ENCODE data around the gene ZIC1. TPM values are rescaled to one million over a fixed set of nuclear protein-coding genes. Genes with fewer than 3 reads are reported as not detected.

The ZIC1 gene
- total RNA-seq, 1 experiment from 2014 or later = not detected

GRCh38 chr3:147428326-147428725, 19.2 kb downstream of the ZIC1 start:
- Histone ChIP-seq H3K9ac (ENCODE audit: low read length) (no peak overlapping the region), H3K4me1 (ENCODE audit: control insufficient read depth in 1 of 2, insufficient read depth in 2 of 2, low read length in 2 of 2) (no peaks in the 10 kb centered on the region), H3K27me3 (ENCODE audit: insufficient read depth, low read length) (no peaks in the 10 kb centered on the region), H4K20me1 (ENCODE audit: insufficient read depth) (no peaks in the 10 kb centered on the region), H3K27ac (ENCODE audit: low read depth, low read length) (no peak overlapping the region), H3K4me2 (ENCODE audit: low read length) (no peak overlapping the region), H3K79me2 (ENCODE audit: insufficient read depth, low read length) (no peaks in the 10 kb centered on the region), H3K36me3 (ENCODE audit: control insufficient read depth in 1 of 2, insufficient read depth in 2 of 2, low read length in 2 of 2) (no peaks in the 10 kb centered on the region), H3K9me3 (ENCODE audit: control insufficient read depth in 1 of 2, insufficient read depth in 1 of 2, low read depth in 1 of 2, low read length in 2 of 2) (no peaks in the 10 kb centered on the region), H2AFZ (ENCODE audit: low read depth, low read length, poor library complexity, severe bottlenecking) (no peak overlapping the region), H3K9me2 (ENCODE audit: insufficient read depth) (no peaks in the 10 kb centered on the region), H3K4me3 (replicated peaks in 1 of 2; ENCODE audit: low read depth in 1 of 2, low read length in 2 of 2) (no peak overlapping the region)
- no peak for DNase-seq (ENCODE audit: low read depth, low spot score)
- no peak for TF ChIP-seq TCF7L2 (IDR thresholded peaks at IDR 0.05; ENCODE audit: borderline replicate concordance, extremely low read depth, insufficient read depth, insufficient read length)
- TF ChIP-seq EZH2phosphoT487 (IDR thresholded peaks at IDR 0.05; ENCODE audit: borderline replicate concordance) = no peak
- TF ChIP-seq RAD21 (IDR thresholded peaks at IDR 0.05; ENCODE audit: low read depth) = no peak
- TF ChIP-seq ATF3 (IDR thresholded peaks at IDR 0.05) = no peak
- no peak for TF ChIP-seq SRF (IDR thresholded peaks at IDR 0.05; ENCODE audit: low read depth)
- no peak for TF ChIP-seq JUND (IDR thresholded peaks at IDR 0.05)
- TF ChIP-seq EZH2 (IDR thresholded peaks at IDR 0.05) = no peak
- TF ChIP-seq, protein P1, sequence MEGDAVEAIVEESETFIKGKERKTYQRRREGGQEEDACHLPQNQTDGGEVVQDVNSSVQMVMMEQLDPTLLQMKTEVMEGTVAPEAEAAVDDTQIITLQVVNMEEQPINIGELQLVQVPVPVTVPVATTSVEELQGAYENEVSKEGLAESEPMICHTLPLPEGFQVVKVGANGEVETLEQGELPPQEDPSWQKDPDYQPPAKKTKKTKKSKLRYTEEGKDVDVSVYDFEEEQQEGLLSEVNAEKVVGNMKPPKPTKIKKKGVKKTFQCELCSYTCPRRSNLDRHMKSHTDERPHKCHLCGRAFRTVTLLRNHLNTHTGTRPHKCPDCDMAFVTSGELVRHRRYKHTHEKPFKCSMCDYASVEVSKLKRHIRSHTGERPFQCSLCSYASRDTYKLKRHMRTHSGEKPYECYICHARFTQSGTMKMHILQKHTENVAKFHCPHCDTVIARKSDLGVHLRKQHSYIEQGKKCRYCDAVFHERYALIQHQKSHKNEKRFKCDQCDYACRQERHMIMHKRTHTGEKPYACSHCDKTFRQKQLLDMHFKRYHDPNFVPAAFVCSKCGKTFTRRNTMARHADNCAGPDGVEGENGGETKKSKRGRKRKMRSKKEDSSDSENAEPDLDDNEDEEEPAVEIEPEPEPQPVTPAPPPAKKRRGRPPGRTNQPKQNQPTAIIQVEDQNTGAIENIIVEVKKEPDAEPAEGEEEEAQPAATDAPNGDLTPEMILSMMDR (IDR thresholded peaks at IDR 0.05 in 2 of 3, conservative IDR thresholded peaks at IDR 0.05 in 1 of 3; ENCODE audit: borderline replicate concordance in 1 of 3, insufficient read depth in 1 of 3, low read depth in 2 of 3, low read length in 2 of 3) = no peak
- TF ChIP-seq ELF1 (IDR thresholded peaks at IDR 0.05; ENCODE audit: borderline replicate concordance, low read depth) = no peak
- no peak for TF ChIP-seq YY1 (IDR thresholded peaks at IDR 0.05; ENCODE audit: extremely low read depth, insufficient replicate concordance, low read depth, low read length)
- TF ChIP-seq POLR2A (IDR thresholded peaks at IDR 0.05; ENCODE audit: borderline replicate concordance, extremely low read depth, insufficient read depth, insufficient read length) = no peak
- no peak for TF ChIP-seq FOSL1 (IDR thresholded peaks at IDR 0.05; ENCODE audit: low read depth)
- TF ChIP-seq EGR1 (IDR thresholded peaks at IDR 0.05; ENCODE audit: low read depth) = no peak
- no peak for TF ChIP-seq ZBTB33 (IDR thresholded peaks at IDR 0.05; ENCODE audit: extremely low read depth, insufficient replicate concordance, low read length)
- TF ChIP-seq, protein P2, sequence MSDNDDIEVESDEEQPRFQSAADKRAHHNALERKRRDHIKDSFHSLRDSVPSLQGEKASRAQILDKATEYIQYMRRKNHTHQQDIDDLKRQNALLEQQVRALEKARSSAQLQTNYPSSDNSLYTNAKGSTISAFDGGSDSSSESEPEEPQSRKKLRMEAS (IDR thresholded peaks at IDR 0.05) = no peak
- TF ChIP-seq POLR2AphosphoS5 (IDR thresholded peaks at IDR 0.05; ENCODE audit: low read depth, low read length) = no peak
- ATAC-seq = no peak
- ChIA-PET RAD21 (ENCODE audit: low non-redundant PET in 1 of 2, low total read pairs in 2 of 2, uncharacterized antibody in 2 of 2, unreplicated experiment in 2 of 2) (no interaction called here), POLR2A (no interaction called here), CTCF (no interaction called here)
- intact Hi-C loops (cut with micrococcal nuclease) = no loop called here
- BruUV-seq (replicated peaks) = no TSS peak

Measured in HCT116 (cell line).